ENCODE results near the gene CDC25B. TPM values are rescaled to one million over a fixed set of nuclear protein-coding genes. Genes with fewer than 3 reads are reported as not detected.

Gene CDC25B
- total and polyA plus RNA-seq, 2 of the 13 experiments (the other 11 are each of a cell fraction or from before 2014, with no cell fraction given): 14.5 to 19.4 TPM

GRCh38 chr20:3785240-3786125, 10.6 kb upstream of the CDC25B start (continued):
- TF ChIP-seq KDM2A (CRISPR knock-in tag; IDR thresholded peaks at IDR 0.05; ENCODE audit: borderline replicate concordance, low read depth) (peak; percentile 3; the same call in 1 of the 2 replicates), KLF13 (CRISPR knock-in tag; IDR thresholded peaks at IDR 0.05) (0 out of 2 replicates have a peak, but pooled peaks have one; percentile 3), HOXA7 (CRISPR knock-in tag; IDR thresholded peaks at IDR 0.05) (peak; percentile 81; the same call in 1 of the 2 replicates), SMYD3 (CRISPR knock-in tag; IDR thresholded peaks at IDR 0.05) (no peak), TAF1 (CRISPR knock-in tag; IDR thresholded peaks at IDR 0.05) (no peak), IRF9 (CRISPR knock-in tag; IDR thresholded peaks at IDR 0.05; ENCODE audit: borderline replicate concordance) (peak; percentile 26; the same call in 1 of the 2 replicates), NFKB2 (CRISPR knock-in tag; IDR thresholded peaks at IDR 0.05; ENCODE audit: borderline replicate concordance) (0 out of 2 replicates have a peak, but pooled peaks have one; percentile 8), ZNF574 (CRISPR knock-in tag; IDR thresholded peaks at IDR 0.05) (0 out of 2 replicates have a peak, but pooled peaks have one; percentile 40), SPEN (CRISPR knock-in tag; IDR thresholded peaks at IDR 0.05; ENCODE audit: low read depth) (peak; percentile 53), ZNF773 (CRISPR knock-in tag; IDR thresholded peaks at IDR 0.05; ENCODE audit: borderline replicate concordance) (no peak), NR1H2 (CRISPR knock-in tag; IDR thresholded peaks at IDR 0.05; ENCODE audit: borderline replicate concordance, low read depth) (peak; percentile 91), ZNF367 (CRISPR knock-in tag; IDR thresholded peaks at IDR 0.05; ENCODE audit: borderline replicate concordance) (no peak), ATM (IDR thresholded peaks at IDR 0.05; ENCODE audit: borderline replicate concordance) (no peak), ZNF672 (CRISPR knock-in tag; IDR thresholded peaks at IDR 0.05) (peak; percentile 66; the same call in 1 of the 2 replicates), MED8 (CRISPR knock-in tag; IDR thresholded peaks at IDR 0.05; ENCODE audit: insufficient replicate concordance) (no peak), HDAC6 (IDR thresholded peaks at IDR 0.05; ENCODE audit: low read depth, low read length) (no peak), ATF3 (CRISPR knock-in tag; IDR thresholded peaks at IDR 0.05) (no peak), PLRG1 (conservative IDR thresholded peaks at IDR 0.05) (no peak), PRDM15 (CRISPR knock-in tag; IDR thresholded peaks at IDR 0.05) (no peak), SOX13 (IDR thresholded peaks at IDR 0.05) (no peak), SOX13 (CRISPR knock-in tag; conservative IDR thresholded peaks at IDR 0.05 in 1 of 2, IDR thresholded peaks at IDR 0.05 in 1 of 2) (no peak)

Data from HepG2 (cell line).